Memory B cell (primary cell): ENCODE results near the gene ANK2.
"Not testable (repeated sequence)": the region's sequence is repeated elsewhere in the genome, so short reads cannot be mapped to it uniquely, and the experiment has no call there.

Experiments used
- ATAC-seq: fragments of 150-1000 bp; cut with Tn5 transposase; 2 replicates; pipeline ENCODE4 v1.10.0; 2021; ENCODE audit warnings: low read depth, mild to moderate bottlenecking, moderate library complexity
- DNase-seq, 2 donors: peaks; one replicate each; pipeline ENCODE4 v3.0.0; 2022; ENCODE audit warnings: low spot score in 2 of 2
- H3K27ac Mint-ChIP-seq: one replicate; pipeline ENCODE4 v1.8.0; 2022; ENCODE audit warnings: mild to moderate bottlenecking, moderate library complexity, mixed read lengths
- H3K27me3 Mint-ChIP-seq: one replicate; pipeline ENCODE4 v1.8.0; 2022; ENCODE audit warnings: mixed read lengths
- H3K36me3 Mint-ChIP-seq: one replicate; pipeline ENCODE4 v1.8.0; 2022; ENCODE audit warnings: mild to moderate bottlenecking, mixed read lengths
- H3K4me1 Mint-ChIP-seq: one replicate; pipeline ENCODE4 v1.8.0; 2022; ENCODE audit warnings: mixed read lengths
- H3K4me3 Mint-ChIP-seq: one replicate; pipeline ENCODE4 v1.8.0; 2022; ENCODE audit warnings: mild to moderate bottlenecking, moderate library complexity, mixed read lengths
- H3K9me3 Mint-ChIP-seq: one replicate; pipeline ENCODE4 v1.8.0; 2022; ENCODE audit warnings: mixed read lengths

Gene ANK2

DNA sequence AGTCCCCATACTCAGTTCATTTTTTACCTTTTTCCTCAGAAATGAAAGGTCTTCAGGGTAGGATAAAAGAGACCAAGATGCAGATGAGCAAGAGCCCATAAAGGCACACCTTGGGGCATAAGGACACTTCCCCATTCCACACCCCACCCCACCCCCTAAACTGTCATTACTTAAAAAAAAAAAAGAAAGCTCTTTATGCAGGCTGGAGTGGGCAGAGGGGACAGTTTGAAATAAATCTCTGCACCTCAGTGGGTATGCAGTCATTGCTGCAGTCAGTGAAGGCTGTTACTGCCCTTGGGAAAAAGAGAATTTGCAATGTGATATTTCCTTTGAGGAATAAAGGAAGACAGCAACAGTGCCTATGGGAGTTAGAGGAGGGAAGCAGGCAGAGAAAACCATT is 137.5 kb downstream of the ANK2 start:
- H3K9me3 Mint-ChIP-seq: peaks cover 1% of the 10 kb centered on the region
- peaks cover 1% of the 10 kb centered on the region for H3K27me3 Mint-ChIP-seq
- H3K27ac Mint-ChIP-seq: no peak overlapping the region
- ATAC-seq (no peak), DNase-seq (no peak)
- H3K36me3 Mint-ChIP-seq: peaks cover 2% of the 10 kb centered on the region
- H3K4me3 Mint-ChIP-seq: no peak overlapping the region
- H3K4me1 Mint-ChIP-seq: no peaks in the 10 kb centered on the region

DNA sequence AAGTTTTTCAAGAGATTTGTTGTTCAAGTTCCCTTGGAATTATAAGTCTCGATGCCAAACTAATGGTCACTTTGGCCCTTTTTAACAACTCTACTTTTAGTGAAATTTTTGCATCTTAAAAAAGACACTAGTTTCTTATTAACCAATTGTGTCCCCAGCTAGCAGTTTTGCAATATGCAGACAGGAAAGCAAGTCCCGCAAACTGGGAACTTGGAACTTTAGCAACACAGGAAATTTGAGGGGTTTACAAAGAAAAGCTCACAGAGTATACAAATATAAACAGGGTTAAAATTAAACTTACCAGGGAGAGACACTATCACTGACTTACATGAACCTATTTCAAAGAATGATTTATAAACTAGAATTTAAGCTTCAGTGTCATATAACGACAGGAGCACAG is 137.9 kb downstream of the ANK2 start:
- ATAC-seq: no peak
- Mint-ChIP-seq H3K4me1 (no peaks in the 10 kb centered on the region), H3K27me3 (peaks cover 1% of the 10 kb centered on the region), H3K36me3 (peaks cover 2% of the 10 kb centered on the region), H3K4me3 (no peak overlapping the region), H3K9me3 (peaks cover 1% of the 10 kb centered on the region), H3K27ac (no peak overlapping the region)
- DNase-seq: no peak

DNA sequence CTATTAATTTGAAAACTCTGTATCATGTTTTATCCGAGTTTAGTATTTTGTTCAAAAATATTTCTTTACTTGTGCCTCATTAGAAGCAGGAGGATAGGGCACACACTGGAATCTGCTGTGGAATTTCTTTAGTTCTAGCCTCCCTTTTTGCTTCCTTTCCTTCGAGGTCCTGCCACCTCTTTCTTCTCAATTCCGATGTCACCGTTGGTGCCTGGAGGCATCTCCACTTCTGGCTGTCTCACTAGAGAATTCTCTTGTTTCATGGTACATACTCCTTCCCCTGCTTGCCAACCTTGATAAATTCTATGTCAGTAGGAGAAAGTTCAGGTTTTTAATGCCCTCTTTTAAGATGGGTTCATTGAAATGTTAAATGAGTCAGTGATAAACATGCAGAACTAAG is 140.1 kb downstream of the ANK2 start:
- Mint-ChIP-seq H3K27ac (no peak overlapping the region), H3K27me3 (peaks cover 1% of the 10 kb centered on the region), H3K4me3 (no peak overlapping the region), H3K36me3 (peaks cover 2% of the 10 kb centered on the region), H3K9me3 (peaks cover 1% of the 10 kb centered on the region), H3K4me1 (no peaks in the 10 kb centered on the region)
- no peak for DNase-seq
- no peak for ATAC-seq

DNA sequence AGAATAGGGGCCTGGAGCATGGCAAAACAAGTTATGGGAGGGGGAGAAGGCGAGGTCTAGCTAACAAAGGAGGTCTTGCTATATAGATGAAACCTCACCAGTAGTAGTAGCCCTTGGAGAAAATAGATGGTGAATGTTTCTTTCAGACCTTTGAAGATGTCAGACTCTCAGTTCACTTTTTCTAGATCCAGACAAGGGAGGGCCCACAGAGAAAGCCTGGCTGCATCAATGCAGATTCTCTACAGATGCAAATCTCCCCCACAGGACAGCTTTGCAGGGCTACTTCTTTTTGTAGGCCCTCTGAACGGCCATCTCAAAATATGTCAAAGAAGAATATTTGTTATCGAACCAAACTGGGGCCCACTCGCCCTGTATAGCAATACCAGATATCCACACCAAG is 159.7 kb downstream of the ANK2 start:
- no peak for DNase-seq
- no peak overlapping the region for H3K4me3 Mint-ChIP-seq
- no peak for ATAC-seq
- no peaks in the 10 kb centered on the region for H3K36me3 Mint-ChIP-seq
- H3K27ac Mint-ChIP-seq: no peak overlapping the region
- H3K4me1 Mint-ChIP-seq: no peaks in the 10 kb centered on the region
- H3K9me3 Mint-ChIP-seq: no peaks in the 10 kb centered on the region
- no peaks in the 10 kb centered on the region for H3K27me3 Mint-ChIP-seq

DNA sequence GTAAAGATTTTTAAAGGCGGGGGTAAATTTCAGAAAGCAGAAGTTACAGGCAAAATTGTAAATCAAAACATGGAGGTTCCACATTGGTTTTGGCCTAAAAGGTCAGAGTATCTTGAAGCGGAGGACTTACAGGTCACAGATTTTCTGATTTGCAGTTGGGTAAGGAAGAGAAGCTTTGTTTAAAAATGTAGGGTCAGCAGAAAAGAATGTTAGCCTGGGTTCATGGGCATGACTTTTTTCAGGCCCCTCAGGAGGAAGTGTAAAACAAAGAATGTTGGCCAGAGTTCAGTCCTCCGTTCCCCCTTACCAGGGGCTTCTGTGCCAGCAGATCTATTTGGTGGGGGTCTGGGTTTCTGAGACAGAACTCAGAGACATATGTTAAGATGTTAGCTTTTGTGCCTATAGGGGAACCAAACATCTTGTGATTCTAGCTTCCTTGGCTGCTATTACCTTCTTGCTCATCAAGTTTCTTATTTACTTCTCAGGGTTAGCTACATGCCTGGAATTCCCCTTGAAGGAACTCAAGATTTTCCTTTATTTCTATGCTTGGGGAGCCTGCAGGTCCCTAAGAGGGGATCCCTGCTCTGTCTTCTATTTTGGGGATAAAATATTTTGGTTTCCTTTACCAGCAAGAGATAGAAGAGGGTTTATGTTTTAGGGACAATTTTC is 160.3 kb downstream of the ANK2 start:
- no peaks in the 10 kb centered on the region for H3K4me1 Mint-ChIP-seq
- H3K9me3 Mint-ChIP-seq: no peaks in the 10 kb centered on the region
- no peaks in the 10 kb centered on the region for H3K27me3 Mint-ChIP-seq
- ATAC-seq (no peak), DNase-seq (no peak)
- H3K36me3 Mint-ChIP-seq: no peaks in the 10 kb centered on the region
- H3K4me3 Mint-ChIP-seq: no peak overlapping the region
- no peak overlapping the region for H3K27ac Mint-ChIP-seq

DNA sequence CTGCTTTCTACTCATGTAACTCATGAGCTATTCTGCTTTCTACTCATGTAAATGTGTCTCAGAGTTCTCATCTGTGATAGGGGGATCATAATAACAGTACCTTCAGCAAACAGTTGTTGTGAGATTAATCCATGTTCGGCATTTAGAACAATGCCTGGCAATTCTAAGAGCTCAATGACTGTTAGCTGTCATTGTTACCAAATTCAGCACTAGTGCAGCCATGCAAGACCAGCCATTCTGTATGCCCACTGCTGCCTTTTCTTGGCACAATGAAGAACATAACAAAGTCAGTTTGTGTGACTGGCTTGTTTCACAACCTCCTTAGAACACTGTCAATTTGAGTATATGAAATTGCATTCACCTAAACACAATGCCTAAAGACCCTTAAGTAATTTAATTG is 163.2 kb downstream of the ANK2 start:
- ATAC-seq: no peak
- no peaks in the 10 kb centered on the region for H3K9me3 Mint-ChIP-seq
- H3K27me3 Mint-ChIP-seq: no peaks in the 10 kb centered on the region
- no peaks in the 10 kb centered on the region for H3K4me1 Mint-ChIP-seq
- DNase-seq: no peak
- H3K36me3 Mint-ChIP-seq: no peaks in the 10 kb centered on the region
- no peak overlapping the region for H3K4me3 Mint-ChIP-seq
- no peak overlapping the region for H3K27ac Mint-ChIP-seq

DNA sequence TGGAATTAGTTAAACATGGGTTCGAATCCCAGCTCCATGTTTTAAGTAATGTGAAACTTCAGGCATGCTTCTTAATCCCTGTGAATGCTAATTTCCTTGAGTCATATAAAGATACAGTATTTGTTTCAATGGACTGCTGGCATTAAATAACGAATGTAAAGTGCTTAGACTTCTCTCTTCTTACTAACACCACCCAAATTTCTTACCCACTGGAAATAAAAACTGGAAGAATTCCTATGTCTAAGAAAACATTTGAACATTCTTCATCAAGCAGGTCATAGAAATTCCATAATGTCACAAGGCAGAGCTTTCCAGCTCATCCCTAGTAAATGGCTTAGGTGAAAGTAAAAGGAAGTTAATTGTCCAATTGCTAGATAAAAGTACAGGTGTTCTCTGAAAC is 172.5 kb downstream of the ANK2 start:
- DNase-seq (no peak), ATAC-seq (no peak)
- Mint-ChIP-seq H3K27me3 (no peaks in the 10 kb centered on the region), H3K4me3 (no peak overlapping the region), H3K36me3 (no peaks in the 10 kb centered on the region), H3K4me1 (no peaks in the 10 kb centered on the region), H3K27ac (no peak overlapping the region), H3K9me3 (no peaks in the 10 kb centered on the region)

DNA sequence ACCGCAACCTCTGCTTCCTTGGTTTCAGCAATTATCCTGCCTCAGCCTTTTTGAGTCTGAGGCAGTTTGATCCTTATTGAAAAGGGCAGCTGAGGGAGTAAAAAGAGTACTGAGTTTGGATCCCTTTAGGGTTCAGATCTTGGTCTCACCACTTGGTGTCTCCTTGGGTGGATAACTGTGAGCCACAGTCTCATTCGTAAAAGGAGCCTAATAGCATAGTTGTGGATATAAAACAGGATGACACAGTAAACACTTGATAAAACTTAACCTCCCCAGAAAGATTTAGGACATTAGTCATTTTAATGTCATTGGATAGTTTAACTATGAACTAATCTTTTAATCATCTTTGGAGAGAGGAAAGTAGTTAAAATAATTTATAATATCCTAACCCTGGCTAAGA is 173.0 kb downstream of the ANK2 start:
- DNase-seq: no peak
- Mint-ChIP-seq H3K9me3 (no peaks in the 10 kb centered on the region), H3K27ac (no peak overlapping the region)

DNA sequence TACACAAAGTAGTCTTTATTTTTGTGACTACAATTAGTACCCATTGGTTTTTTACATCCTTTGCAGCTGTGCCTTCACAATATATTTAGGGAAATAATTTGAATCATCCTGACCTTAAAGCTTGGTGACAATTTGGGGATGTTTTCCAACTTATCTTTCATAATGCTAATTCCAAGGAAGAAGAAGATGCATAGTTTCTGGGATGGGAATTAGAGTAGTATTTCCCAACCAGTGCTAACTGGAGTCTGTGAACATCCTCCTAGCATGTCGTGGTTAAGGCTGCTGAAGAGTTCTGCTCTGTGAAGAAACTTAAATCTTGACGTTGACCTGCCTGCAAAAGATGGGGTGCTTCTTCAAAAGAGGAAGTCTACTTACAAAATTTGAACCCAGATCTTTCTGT is 173.5 kb downstream of the ANK2 start:
- H3K27ac Mint-ChIP-seq: no peak overlapping the region
- H3K4me1 Mint-ChIP-seq: no peaks in the 10 kb centered on the region
- ATAC-seq (no peak), DNase-seq (no peak)
- H3K9me3 Mint-ChIP-seq: no peaks in the 10 kb centered on the region
- H3K4me3 Mint-ChIP-seq: no peak overlapping the region
- no peaks in the 10 kb centered on the region for H3K36me3 Mint-ChIP-seq
- H3K27me3 Mint-ChIP-seq: no peaks in the 10 kb centered on the region

More for the DNA sequence above, 173.0 kb downstream of the ANK2 start:
- no peaks in the 10 kb centered on the region for H3K27me3 Mint-ChIP-seq
- no peak for ATAC-seq
- no peak overlapping the region for H3K4me3 Mint-ChIP-seq
- H3K36me3 Mint-ChIP-seq: no peaks in the 10 kb centered on the region
- H3K4me1 Mint-ChIP-seq: no peaks in the 10 kb centered on the region

DNA sequence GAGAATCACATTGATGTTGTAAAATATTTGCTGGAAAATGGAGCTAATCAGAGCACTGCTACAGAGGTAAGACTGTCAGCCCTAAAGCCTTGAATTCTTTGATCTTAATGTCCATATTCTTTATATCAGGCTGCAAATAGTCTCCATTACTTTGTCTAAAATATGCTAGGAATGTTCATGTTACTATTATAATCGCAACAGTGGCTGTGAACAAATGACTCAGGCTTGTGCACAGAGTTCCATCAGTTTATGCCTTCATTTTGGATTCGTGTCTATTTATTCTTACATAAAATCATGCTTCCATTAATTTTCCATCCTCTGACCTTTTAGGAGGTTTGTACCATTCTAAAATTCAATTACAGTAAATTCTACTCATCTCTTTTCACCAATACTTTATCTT is 182.7 kb downstream of the ANK2 start:
- Mint-ChIP-seq H3K27ac (no peak overlapping the region), H3K4me3 (no peak overlapping the region), H3K9me3 (no peaks in the 10 kb centered on the region), H3K27me3 (no peaks in the 10 kb centered on the region), H3K4me1 (no peaks in the 10 kb centered on the region), H3K36me3 (no peaks in the 10 kb centered on the region)
- DNase-seq (no peak), ATAC-seq (no peak)

DNA sequence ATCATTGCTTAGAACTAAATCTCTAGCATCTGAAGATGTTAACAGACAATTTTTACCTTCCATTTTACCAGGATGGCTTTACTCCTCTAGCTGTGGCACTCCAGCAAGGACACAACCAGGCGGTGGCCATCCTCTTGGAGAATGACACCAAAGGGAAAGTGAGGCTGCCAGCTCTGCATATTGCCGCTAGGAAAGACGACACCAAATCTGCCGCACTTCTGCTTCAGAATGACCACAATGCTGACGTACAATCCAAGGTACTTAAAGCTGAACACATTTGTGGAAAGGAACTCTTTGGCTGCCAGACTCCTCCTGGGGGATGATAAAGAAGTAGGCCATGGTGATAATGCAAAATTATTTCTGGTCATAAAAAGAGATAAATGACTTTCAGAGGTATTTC is 187.5 kb downstream of the ANK2 start:
- Mint-ChIP-seq H3K4me3 (no peak overlapping the region), H3K27me3 (no peaks in the 10 kb centered on the region), H3K4me1 (no peaks in the 10 kb centered on the region), H3K36me3 (no peaks in the 10 kb centered on the region), H3K9me3 (no peaks in the 10 kb centered on the region), H3K27ac (no peak overlapping the region)
- no peak for DNase-seq
- no peak for ATAC-seq

DNA sequence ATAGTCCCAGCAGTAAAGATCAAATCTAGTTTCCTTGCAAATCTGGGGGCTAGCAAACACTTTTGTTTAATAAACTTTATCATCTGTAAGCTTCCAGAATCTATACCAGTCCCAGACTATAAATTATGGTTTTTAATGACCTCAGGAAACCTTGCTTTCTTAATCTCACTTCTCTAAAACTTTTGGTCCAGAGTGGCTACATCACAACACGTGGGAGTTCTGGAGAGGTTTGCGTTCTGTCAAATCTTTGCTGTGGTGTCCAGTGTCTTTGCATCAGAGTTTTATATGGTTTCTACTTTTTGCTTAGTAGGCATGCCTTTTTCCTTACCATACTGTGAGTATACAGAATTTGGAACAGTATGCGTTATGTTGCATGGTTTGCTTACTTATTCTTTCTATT is 193.9 kb downstream of the ANK2 start:
- H3K27ac Mint-ChIP-seq: no peak overlapping the region
- no peaks in the 10 kb centered on the region for H3K4me1 Mint-ChIP-seq
- no peaks in the 10 kb centered on the region for H3K36me3 Mint-ChIP-seq
- no peaks in the 10 kb centered on the region for H3K9me3 Mint-ChIP-seq
- no peak for ATAC-seq
- no peak for DNase-seq
- no peaks in the 10 kb centered on the region for H3K27me3 Mint-ChIP-seq
- H3K4me3 Mint-ChIP-seq: no peak overlapping the region

DNA sequence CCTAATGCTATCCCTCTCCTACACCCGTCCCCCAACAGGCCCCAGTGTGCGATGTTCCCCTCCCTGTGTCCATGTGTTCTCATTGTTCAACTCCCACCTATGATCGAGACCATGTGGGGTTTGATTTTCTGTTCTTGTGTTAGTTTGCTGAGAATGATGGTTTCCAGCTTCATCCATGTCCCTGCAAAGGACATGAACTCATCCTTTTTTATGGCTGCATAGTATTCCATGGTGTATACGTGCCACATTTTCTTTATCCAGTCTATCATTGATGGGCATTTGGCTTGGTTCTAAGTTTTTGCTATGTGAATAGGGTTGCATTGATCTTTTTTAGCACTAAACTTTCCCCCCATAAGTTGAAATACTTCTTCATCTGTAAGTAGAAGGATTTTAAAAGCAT is 195.3 kb downstream of the ANK2 start:
- H3K27ac Mint-ChIP-seq, ATAC-seq, H3K9me3 Mint-ChIP-seq, DNase-seq, H3K4me1 Mint-ChIP-seq, H3K4me3 Mint-ChIP-seq, H3K27me3 Mint-ChIP-seq, H3K36me3 Mint-ChIP-seq: not testable (repeated sequence)

DNA sequence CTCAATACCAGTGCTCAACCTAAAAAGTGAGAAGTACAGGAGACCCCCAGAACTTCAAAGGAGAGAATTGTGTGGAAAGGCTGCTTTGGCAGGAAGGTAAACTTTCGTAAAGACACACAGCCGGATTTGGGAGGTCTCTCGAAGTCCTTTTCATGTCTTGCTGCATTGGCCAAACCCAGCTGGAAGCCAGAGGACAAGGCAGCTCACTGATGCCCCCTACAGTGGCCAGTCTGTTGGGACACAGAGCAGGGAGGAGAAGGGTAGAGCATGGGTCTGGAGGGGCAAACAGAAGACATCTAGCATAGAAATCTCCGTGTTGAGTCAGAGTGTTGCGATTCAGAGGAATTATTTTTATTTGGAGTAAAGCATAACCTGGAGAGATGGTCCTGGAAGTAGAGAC is 198.9 kb downstream of the ANK2 start:
- ATAC-seq: no peak
- Mint-ChIP-seq H3K27me3 (no peaks in the 10 kb centered on the region), H3K36me3 (no peaks in the 10 kb centered on the region), H3K4me3 (no peak overlapping the region), H3K27ac (no peak overlapping the region), H3K4me1 (no peaks in the 10 kb centered on the region), H3K9me3 (no peaks in the 10 kb centered on the region)
- no peak for DNase-seq

DNA sequence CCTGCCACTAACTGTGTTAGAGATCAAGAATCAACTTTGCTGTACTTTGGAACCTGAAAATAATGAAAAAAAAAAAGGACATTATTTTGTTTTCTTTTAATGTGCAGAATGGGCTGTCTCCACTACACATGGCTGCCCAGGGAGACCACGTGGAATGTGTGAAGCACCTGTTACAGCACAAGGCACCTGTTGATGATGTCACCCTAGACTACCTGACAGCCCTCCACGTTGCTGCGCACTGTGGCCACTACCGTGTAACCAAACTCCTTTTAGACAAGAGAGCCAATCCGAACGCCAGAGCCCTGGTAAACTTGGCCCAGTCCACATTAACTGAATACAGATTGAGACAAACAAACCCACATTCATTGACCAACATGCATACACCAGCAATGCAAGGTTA is 206.2 kb downstream of the ANK2 start:
- ATAC-seq (no peak), DNase-seq (no peak)
- H3K4me3 Mint-ChIP-seq: no peak overlapping the region
- H3K4me1 Mint-ChIP-seq: no peaks in the 10 kb centered on the region
- no peaks in the 10 kb centered on the region for H3K27me3 Mint-ChIP-seq
- H3K36me3 Mint-ChIP-seq: no peaks in the 10 kb centered on the region
- H3K27ac Mint-ChIP-seq: no peak overlapping the region
- H3K9me3 Mint-ChIP-seq: no peaks in the 10 kb centered on the region
